GM10266 (cell line): ENCODE results near the gene SPDYC.

Experiments
- DNase-seq: peaks from one replicate; pipeline ENCODE4 v3.0.0; 2012; ENCODE audit errors: extremely low spot score
- TF ChIP-seq, protein P1 (sequence below): IDR thresholded peaks from 2 replicates; pipeline ENCODE4 v1.5.1; 2012; ENCODE audit warnings: mild to moderate bottlenecking, low read depth; ENCODE audit not compliant: control insufficient read depth, insufficient read depth; ENCODE audit errors: missing control alignments

The SPDYC gene

DNA sequence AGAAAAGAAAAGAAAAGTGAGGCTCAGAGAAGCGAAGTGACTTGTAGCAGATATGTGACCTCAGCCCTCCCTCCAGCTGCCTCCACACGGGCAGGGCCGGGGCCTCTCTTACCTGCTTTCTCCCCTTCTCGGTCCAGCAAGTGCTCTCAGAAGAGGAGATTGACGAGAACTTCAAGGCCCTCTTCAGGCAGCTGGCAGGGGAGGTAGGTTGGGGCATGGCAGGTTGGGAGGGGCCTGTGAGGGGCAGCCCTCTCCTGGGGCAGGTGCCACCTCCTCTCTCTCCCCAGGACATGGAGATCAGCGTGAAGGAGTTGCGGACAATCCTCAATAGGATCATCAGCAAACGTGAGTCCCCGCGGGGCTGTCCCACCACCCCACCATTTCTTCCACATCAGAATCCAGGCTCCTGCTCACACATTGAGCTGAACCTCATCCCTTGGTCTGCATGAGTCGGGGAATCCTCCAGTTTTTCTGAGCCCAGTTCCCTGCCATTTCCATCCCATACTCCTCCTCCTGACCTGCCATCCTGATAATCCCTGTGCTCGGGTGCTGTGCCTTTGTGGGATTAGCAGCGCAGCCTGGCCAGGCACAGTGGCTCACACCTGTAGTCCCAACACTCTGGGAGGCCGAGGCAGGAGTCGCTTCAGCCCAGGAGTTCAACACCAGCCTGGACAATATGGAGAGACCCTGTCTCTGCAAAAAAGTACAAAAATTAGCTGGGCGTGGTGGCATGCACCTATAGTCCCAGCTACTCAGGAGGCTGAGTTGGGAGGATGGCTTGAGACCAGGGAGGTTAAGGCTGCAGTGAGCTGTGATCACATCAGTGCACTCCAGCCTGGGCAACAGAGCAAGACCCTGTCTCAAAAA, 38.1 kb downstream of the SPDYC start:
- TF ChIP-seq, protein P1, sequence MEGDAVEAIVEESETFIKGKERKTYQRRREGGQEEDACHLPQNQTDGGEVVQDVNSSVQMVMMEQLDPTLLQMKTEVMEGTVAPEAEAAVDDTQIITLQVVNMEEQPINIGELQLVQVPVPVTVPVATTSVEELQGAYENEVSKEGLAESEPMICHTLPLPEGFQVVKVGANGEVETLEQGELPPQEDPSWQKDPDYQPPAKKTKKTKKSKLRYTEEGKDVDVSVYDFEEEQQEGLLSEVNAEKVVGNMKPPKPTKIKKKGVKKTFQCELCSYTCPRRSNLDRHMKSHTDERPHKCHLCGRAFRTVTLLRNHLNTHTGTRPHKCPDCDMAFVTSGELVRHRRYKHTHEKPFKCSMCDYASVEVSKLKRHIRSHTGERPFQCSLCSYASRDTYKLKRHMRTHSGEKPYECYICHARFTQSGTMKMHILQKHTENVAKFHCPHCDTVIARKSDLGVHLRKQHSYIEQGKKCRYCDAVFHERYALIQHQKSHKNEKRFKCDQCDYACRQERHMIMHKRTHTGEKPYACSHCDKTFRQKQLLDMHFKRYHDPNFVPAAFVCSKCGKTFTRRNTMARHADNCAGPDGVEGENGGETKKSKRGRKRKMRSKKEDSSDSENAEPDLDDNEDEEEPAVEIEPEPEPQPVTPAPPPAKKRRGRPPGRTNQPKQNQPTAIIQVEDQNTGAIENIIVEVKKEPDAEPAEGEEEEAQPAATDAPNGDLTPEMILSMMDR, result no peak
- no peak for DNase-seq

GRCh38 chr11:65208785-65209710, 39.0 kb downstream of the SPDYC start:
- TF ChIP-seq, protein P1, result no peak
- no peak for DNase-seq

GRCh38 chr11:65209711-65210360, 39.8 kb downstream of the SPDYC start:
- DNase-seq, result peak; percentile 3
- TF ChIP-seq, protein P1, result no peak

- TF ChIP-seq, protein P1, result no peak
- DNase-seq, result peak; percentile 12
Observed at GRCh38 chr11:65210361-65210731, 40.3 kb downstream of the SPDYC start.

DNA sequence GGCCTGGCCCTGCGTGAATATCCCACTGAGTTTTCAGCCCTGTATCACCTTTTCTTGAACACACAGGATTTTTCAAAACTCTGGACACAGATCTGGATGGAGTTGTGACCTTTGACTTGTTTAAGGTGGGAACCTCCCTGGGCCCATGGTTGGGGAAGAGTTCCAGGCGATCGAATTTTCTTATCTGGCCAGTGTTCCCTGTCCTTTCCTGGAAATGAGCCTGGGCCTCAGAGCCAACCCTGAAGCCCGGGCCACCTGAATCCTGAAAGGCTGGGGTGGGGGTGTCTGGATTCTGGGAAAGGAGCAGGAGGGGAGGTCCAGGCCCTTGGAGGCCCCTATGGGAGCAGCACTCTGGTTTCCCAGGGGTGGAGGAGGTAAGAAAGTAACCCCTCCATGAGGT, 40.7 kb downstream of the SPDYC start:
- DNase-seq, result no peak
- TF ChIP-seq, protein P1, result no peak

- TF ChIP-seq, protein P1, result no peak
- DNase-seq, result no peak
Observed at GRCh38 chr11:65211293-65212105, 41.5 kb downstream of the SPDYC start.
